Common myeloid progenitor, CD34-positive (primary cell): ENCODE measurements around the gene OR5H15.
A peak's percentile ranks its signal among the peaks of the same experiment; 100 is the strongest.
"Not testable (repeated sequence)": the region's sequence is repeated elsewhere in the genome, so short reads cannot be mapped to it uniquely, and the experiment has no call there.

ENCODE experiments used
- CTCF ChIA-PET: fragments of 350-600 bp; sonication (Branson Sonifier 250); formaldehyde crosslinking; loops from one replicate; lab custom pipeline; 2021; ENCODE audit warnings: antibody characterized with exemption; lab: Charles Lee
- POLR2A ChIA-PET: fragments of 350-600 bp; sonication (Branson Sonifier 250); formaldehyde crosslinking; loops from one replicate; lab custom pipeline; 2021; ENCODE audit warnings: antibody characterized with exemption; lab: Charles Lee
- DNase-seq, 3 donors: peaks; one replicate each; pipeline versions ENCODE4 v3.0.0 to v3.0.0-alpha.2; 2013
- H3K27ac ChIP-seq, 2 experiments: 1 replicate in 1 of 2; 2 replicates in 1 of 2; pipeline ENCODE4 v1.7.0; 2013; ENCODE audit warnings: inconsistent platforms in 2 of 2, low read length in 2 of 2, mild to moderate bottlenecking in 2 of 2, low read depth in 1 of 2, moderate library complexity in 1 of 2; ENCODE audit not compliant: severe bottlenecking in 2 of 2, insufficient read depth in 1 of 2, poor library complexity in 1 of 2
- H3K27me3 ChIP-seq, 5 experiments: replicated peaks in 2 of 5; 1 replicate in 3 of 5; 2 replicates in 2 of 5; pipeline versions ENCODE4 v1.6.1 to v1.7.0; 2013; ENCODE audit warnings: low read length in 4 of 5, mild to moderate bottlenecking in 2 of 5, moderate library complexity in 2 of 5, inconsistent platforms in 1 of 5; ENCODE audit not compliant: insufficient read depth in 5 of 5, control insufficient read depth in 4 of 5
- H3K36me3 ChIP-seq, 4 experiments: 1 replicate in 2 of 4; 2 replicates in 2 of 4; pipeline versions ENCODE4 v1.6.1 to v1.7.0; 2013; ENCODE audit warnings: low read length in 3 of 4, control low read depth in 1 of 4, mild to moderate bottlenecking in 1 of 4; ENCODE audit not compliant: control insufficient read depth in 4 of 4, insufficient read depth in 4 of 4
- H3K4me1 ChIP-seq, 4 experiments: 1 replicate in 3 of 4; 2 replicates in 1 of 4; pipeline versions ENCODE4 v1.6.1 to v1.7.1; 2013; ENCODE audit warnings: low read length in 3 of 4, mild to moderate bottlenecking in 3 of 4, control low read depth in 1 of 4, inconsistent platforms in 1 of 4, moderate library complexity in 1 of 4; ENCODE audit not compliant: control insufficient read depth in 4 of 4, insufficient read depth in 4 of 4; ENCODE audit errors: control extremely low read depth in 1 of 4
- H3K4me3 ChIP-seq, 7 experiments: 1 replicate in 4 of 7; 2 replicates in 3 of 7; pipeline versions ENCODE4 v1.5.1 to v1.7.0; 2013; ENCODE audit warnings: mild to moderate bottlenecking in 7 of 7, low read length in 6 of 7, moderate library complexity in 6 of 7, inconsistent platforms in 2 of 7, low read depth in 2 of 7, control low read depth in 1 of 7; ENCODE audit not compliant: insufficient read depth in 4 of 7, control insufficient read depth in 1 of 7; ENCODE audit errors: extremely low read depth in 1 of 7
- H3K9me3 ChIP-seq, 5 experiments: 1 replicate in 4 of 5; 2 replicates in 1 of 5; pipeline versions ENCODE4 v1.6.1 to v1.7.1; 2013; ENCODE audit warnings: low read length in 4 of 5, mild to moderate bottlenecking in 2 of 5, inconsistent platforms in 1 of 5, low read depth in 1 of 5, moderate library complexity in 1 of 5; ENCODE audit not compliant: control insufficient read depth in 4 of 5, insufficient read depth in 2 of 5; ENCODE audit errors: control extremely low read depth in 1 of 5
- WGBS: methylation state at CpG from one replicate; pipeline ENCODE4 v1.1.5; 2013; ENCODE audit not compliant: insufficient coverage; 5-methylcytosine and 5-hydroxymethylcytosine counted together

The OR5H15 gene

GRCh38 chr3:98149456-98149855 is 17.0 kb upstream of the OR5H15 start:
- 100% methylated on average over 1 of the region's 4 CpGs for WGBS
- not testable (repeated sequence) for H3K36me3 ChIP-seq, H3K4me3 ChIP-seq

DNA sequence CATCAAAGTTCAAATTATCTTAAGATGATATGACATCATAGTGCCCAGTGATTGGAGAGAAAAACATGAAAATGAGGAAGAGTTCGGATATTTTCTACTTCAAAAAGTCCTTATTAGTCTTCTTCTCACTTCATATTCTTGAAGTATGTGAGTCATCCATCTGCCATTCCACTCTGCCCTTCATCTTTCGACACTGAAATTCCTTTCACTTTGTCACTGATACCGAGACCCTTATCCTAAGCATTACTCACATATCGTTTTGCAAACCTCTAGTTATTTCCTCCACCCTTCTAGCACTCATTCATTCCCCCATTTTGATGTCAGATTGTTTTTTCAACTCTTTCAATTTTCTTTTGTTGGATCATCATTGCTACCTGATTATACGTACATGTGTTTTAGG is 15.3 kb upstream of the OR5H15 start:
- no peaks in the 10 kb centered on the region for H3K9me3 ChIP-seq
- H3K4me3 ChIP-seq, result no peak overlapping the region
- no peaks in the 10 kb centered on the region for H3K4me1 ChIP-seq
- no peaks in the 10 kb centered on the region for H3K27me3 ChIP-seq
- ChIA-PET CTCF (no interaction called here), POLR2A (no interaction called here)
- no peak overlapping the region for H3K27ac ChIP-seq
- DNase-seq, result no peak
- WGBS, result 94% methylated on average over 4 of the region's 5 CpGs
- H3K36me3 ChIP-seq, result no peaks in the 10 kb centered on the region

More at GRCh38 chr3:98149456-98149855, 17.0 kb upstream of the OR5H15 start:
- POLR2A ChIA-PET, result interaction anchor here (0.6 kb wide), 1 partner anchor 61 kb away, joined by 4 read pairs; no protein-coding TSS in a partner anchor
- H3K4me1 ChIP-seq, CTCF ChIA-PET, H3K9me3 ChIP-seq, H3K27me3 ChIP-seq, DNase-seq, H3K27ac ChIP-seq: not testable (repeated sequence)

- DNase-seq, result no peak
- H3K27me3 ChIP-seq, result no peaks in the 10 kb centered on the region
- ChIA-PET CTCF (no interaction called here), POLR2A (no interaction called here)
- H3K4me1 ChIP-seq, result no peaks in the 10 kb centered on the region
- peaks cover 0 to 5% (median 0%) of the 10 kb centered on the region in 5 experiments for H3K9me3 ChIP-seq
- H3K27ac ChIP-seq, result no peak overlapping the region
- H3K36me3 ChIP-seq, result no peaks in the 10 kb centered on the region
- no peak overlapping the region for H3K4me3 ChIP-seq
- 67% methylated on average over 1 of the region's 1 CpG for WGBS
These were observed 4.6 kb downstream of the OR5H15 start for GRCh38 chr3:98171071-98171470.

- no peak overlapping the region for H3K4me3 ChIP-seq
- H3K9me3 ChIP-seq, result peaks cover 0 to 5% (median 0%) of the 10 kb centered on the region in 5 experiments
- ChIA-PET CTCF (no interaction called here), POLR2A (no interaction called here)
- 94% methylated on average over 6 of the region's 7 CpGs for WGBS
- no peaks in the 10 kb centered on the region for H3K4me1 ChIP-seq
- no peak overlapping the region for H3K27ac ChIP-seq
- H3K27me3 ChIP-seq, result no peaks in the 10 kb centered on the region
- no peak for DNase-seq
- no peaks in the 10 kb centered on the region for H3K36me3 ChIP-seq
These were observed 6.1 kb downstream of the OR5H15 start for GRCh38 chr3:98172621-98173020.

- Histone ChIP-seq H3K4me1 (no peaks in the 10 kb centered on the region), H3K27me3 (no peaks in the 10 kb centered on the region), H3K27ac (no peak overlapping the region), H3K36me3 (no peaks in the 10 kb centered on the region), H3K9me3 (no peaks in the 10 kb centered on the region), H3K4me3 (no peak overlapping the region)
- ChIA-PET POLR2A (no interaction called here), CTCF (no interaction called here)
- DNase-seq, result no peak
- no CpG with 5 or more reads among the region's 3 CpGs for WGBS
These were observed 13.9 kb downstream of the OR5H15 start for GRCh38 chr3:98180319-98180890.

DNA sequence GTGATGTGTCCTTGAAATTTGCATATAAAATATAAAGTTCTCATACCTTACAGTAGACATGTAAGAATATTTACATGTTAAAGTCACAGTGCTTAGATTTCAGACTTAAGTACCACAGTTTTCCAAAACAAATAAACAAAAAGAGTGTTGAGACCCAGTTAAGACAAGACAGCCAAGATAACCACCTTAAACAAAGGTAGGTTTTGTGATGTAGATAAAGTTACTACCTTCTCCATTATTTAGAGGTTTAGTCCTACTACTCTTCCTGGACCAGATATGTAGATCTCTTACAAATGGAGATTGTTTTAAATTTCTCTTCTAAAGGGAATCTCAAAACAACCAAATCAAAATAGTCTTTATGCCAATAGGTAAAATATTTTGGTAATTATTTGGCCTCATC is 15.7 kb downstream of the OR5H15 start:
- POLR2A ChIA-PET, result no interaction called here
- CTCF ChIA-PET, result no interaction called here
- Histone ChIP-seq H3K9me3 (no peaks in the 10 kb centered on the region), H3K4me3 (no peak overlapping the region), H3K4me1 (no peaks in the 10 kb centered on the region), H3K27me3 (no peaks in the 10 kb centered on the region), H3K36me3 (no peaks in the 10 kb centered on the region), H3K27ac (no peak overlapping the region)
- no peak for DNase-seq

DNA sequence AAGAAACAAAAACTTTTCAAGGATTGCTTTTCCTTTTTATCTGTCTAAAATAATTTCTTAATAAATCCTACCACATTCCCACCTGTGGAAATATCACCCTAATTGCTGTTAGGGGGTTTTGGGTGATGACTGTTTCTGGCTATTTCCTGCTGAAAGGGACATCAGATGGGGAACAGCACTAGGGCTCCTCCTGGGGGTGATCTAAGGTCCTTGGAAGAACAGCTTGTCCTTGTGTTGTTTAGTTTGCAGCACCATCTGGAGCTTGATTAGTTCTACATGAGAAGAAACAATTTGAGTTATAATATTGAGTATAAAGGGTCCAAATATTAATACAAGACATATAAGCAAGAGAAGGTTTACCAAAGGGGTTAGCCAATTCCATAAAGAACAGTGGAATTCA is 18.7 kb downstream of the OR5H15 start:
- peak in 1 of 3 donors; percentile 1 for DNase-seq

More for the DNA sequence above, 18.7 kb downstream of the OR5H15 start:
- ChIA-PET CTCF (no interaction called here), POLR2A (no interaction called here)
- no peak overlapping the region for H3K27ac ChIP-seq
- no peaks in the 10 kb centered on the region for H3K9me3 ChIP-seq
- H3K27me3 ChIP-seq, result no peaks in the 10 kb centered on the region
- H3K4me1 ChIP-seq, result peaks cover 0 to 9% (median 3%) of the 10 kb centered on the region in 4 experiments
- no peak overlapping the region for H3K4me3 ChIP-seq
- H3K36me3 ChIP-seq, result no peaks in the 10 kb centered on the region
